GM19324 (cell line): ENCODE measurements around the gene MAT1A.
"Not testable (repeated sequence)": the region's sequence is repeated elsewhere in the genome, so short reads cannot be mapped to it uniquely, and the experiment has no call there.

Source experiments
- ATAC-seq: cut with Tn5 transposase; IDR thresholded peaks from one replicate; pipeline ENCODE4 v1.9.1; 2021; ENCODE audit warnings: mild to moderate bottlenecking, moderate library complexity; ENCODE audit not compliant: unreplicated experiment, low FRiP score

The MAT1A gene

DNA sequence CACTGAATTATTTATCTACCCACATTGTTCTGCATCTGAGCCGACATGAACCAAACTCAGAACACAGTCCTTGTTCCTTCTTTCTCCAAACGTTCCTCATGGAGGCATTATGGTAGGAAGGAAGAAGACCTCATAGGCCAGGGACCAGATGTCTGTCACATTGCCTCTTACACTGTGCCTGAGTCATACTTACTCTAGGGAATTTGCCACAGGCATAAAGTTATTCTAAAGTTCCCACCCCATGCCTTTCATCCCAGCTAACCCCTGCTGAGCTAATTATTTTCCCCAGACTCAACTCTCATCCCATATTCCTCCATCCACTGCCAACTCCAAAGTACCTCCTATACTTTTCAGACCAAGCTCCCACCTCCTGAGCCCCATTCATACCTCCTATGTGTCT is 21.2 kb downstream of the MAT1A start:
- ATAC-seq: no peak

DNA sequence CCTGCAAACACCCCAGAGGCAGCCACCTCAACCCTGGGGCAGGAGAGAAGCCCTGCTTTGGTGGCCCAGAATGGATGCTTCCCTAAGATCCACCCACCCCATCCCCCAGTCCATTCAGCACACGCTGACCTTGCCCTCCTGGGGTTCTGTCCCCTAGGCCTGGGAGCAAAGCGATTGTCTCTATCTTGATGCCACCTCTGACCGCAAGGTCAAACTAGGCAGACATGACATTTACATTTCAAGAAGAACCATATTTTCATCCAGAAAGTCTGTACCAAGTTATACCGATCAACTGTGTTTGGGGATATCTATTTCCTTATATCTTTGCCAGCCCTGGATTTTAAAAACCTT is 23.0 kb downstream of the MAT1A start:
- ATAC-seq: no peak

DNA sequence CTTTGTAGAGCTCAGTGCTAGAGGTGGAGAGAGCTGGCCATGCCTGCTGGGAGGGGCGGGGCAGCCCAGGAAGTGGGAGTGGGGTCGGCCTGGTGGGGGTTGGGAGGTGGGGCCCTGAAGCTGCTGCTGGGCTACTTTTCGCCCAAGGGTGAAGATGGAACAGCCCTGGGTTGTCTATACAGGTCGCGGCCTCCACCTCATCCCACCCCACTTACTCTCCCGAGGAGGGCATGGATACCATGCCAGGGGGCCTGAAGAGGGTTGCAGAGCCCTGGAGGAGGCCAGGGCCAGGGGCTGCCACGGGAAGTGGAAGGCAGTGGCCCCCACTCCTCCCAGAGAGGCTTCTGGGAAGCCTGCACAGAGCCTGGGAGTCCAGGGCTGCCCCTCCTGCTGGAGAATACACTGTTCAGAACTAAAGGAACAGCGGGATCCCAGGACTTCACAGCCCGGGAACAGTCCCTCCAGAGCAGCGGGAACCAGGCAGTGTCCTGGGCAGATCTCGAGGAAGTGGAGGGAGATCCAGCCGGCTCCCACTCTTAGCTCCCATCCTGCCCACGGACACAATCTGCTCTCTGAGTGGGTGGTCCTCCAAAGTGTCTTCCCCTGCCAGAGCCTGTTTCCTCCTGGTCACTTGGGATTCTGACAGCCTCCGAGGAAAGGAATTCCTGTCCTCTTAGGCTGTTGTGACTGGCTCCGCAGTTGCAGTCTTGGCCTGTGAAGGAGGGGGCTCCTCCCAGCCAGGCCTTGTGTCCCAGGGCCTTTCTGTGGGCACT is 23.5 kb downstream of the MAT1A start:
- no peak for ATAC-seq

DNA sequence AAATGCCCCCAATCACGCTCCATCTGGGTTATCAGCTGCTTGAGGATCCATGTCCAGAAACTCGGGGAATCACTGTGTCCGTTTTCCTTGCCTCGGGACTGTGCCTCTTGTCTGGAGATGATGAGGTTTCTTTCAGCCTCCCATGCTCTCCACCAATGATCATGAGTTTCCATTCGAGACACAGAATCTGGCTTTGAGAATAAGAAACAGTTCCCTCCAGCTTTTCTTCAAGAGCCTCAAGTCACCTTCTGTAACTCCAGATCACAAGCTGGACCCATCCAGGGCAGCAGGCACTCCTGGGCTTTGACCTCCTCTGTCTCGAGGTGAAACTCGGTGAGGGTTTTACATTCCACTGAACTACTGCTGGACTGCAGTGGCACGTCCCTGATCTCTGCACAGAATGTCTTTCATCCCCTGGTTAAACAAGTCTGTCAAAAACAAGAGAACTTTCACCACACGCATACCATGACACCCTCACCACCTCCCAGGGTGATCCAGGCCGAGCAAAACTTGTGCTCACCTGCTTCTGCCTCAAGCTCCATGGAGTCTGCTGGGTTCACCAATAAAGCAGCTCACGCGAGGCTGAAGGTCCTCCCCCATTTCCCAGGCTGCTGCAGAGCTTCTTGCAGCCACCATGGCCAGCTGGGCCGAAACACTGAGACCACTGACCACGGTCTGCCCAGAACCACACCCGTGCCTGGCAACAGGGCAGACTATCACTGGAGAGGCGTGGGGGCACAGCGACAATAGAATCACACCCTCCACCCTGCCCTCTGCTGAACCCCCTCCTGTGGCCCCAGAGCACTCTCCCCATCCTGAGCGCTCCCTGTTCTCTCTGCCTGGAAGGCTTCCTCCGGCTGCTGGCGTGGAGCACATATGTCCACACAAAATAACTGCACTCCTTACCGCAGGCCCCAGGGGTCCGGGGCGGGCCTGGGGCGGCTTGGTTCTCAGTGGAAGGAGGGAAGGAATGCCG is 25.1 kb downstream of the MAT1A start:
- no peak for ATAC-seq

DNA sequence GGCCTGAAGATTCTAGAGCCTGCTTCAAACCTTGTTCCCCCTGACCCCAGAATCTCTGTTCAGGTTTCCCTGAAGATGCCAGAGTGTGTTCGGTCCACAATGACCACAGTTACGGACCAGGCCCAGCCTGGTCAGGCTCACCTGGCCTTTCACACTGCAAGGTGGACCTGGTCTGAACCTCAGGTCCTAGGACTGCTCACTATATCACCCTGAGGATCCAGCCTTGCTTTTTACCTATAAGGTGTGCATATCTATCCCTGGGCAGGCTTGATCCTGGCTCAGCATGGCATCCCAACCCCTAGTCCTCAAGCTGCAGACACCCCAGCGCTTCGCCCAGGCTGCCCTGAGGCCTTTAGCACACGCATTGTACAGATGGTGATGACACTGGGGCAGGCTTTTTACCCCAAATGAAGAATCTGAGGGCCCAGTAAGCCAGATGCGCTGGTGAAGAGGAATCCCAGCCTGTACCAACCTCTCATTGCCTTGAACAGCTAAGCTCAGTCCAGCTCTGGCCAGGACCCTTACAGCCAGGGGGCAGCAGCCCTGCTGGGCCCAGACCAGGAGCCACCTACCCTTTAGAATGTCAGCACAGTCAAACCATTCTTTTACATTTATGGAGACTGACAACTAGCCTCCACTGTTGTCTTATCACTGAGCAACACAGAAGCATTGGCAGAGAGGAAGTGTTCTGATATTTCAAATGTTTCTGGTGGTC is 28.0 kb downstream of the MAT1A start:
- ATAC-seq: no peak

DNA sequence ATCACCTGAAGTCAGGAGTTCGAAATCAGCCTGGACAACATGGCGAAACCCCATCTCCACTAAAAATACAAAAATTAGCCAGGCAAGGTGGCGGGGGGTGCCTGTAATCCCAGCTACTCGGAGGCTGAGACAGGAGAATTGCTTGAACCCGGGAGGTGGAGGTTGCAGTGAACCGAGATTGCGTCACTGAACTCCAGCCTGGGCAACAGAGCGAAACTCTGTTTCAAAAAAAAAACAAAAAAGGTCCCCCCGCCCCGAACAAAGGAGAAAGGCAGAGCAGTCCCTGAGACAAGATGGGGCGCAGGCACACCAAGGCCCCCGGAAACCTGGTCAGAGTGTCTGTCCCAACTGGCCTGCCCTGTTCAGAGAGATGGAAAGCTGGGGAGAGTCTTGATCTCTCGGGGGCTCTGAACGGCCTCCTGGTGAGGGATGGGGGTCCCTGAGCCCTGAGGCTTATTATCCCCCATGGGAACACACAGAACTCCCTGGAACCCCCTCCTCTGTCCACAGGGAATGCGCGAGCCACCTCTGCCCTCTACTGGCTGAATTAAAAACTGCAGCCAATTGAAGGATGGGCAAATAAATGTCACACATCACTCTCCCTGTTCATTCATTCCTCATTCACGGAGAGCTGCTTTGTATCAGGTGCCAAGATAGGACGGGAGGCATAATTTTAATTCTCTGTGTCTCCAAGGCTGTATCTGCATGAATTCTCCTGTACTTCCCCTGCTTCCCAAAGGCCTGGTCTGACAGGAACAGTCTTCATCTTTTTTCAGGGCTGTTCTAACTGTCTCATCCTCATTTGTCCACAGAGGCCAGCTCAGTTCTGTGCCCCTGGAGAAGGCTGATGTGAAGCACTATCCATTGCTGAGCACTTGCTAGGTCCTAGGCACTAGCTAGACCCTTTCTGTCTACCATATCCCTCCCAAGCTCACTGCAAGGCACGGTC is 28.9 kb downstream of the MAT1A start:
- no peak for ATAC-seq

DNA sequence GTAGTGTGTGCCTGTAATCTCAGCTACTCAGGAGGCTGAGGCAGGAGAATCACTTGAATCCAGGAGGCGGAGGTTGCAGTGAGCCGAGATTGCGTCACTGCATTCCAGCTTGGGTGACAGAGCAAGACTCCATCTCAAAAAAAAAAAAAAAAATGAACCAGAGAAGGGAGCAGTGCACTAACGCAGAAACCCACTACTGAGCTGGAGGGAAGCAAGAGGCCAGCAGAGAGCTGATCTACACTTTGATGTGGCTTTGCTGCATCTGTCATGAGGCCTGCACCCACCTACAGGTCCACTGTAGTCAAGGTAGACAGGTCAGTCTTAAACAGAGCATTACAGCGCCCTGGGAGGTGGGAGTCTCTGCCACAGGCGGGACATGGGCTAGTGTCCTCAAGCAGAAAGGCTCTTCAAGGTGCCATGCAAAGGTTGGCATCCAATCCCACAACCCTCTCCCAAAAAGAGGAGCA is 30.0 kb downstream of the MAT1A start:
- ATAC-seq: no peak

DNA sequence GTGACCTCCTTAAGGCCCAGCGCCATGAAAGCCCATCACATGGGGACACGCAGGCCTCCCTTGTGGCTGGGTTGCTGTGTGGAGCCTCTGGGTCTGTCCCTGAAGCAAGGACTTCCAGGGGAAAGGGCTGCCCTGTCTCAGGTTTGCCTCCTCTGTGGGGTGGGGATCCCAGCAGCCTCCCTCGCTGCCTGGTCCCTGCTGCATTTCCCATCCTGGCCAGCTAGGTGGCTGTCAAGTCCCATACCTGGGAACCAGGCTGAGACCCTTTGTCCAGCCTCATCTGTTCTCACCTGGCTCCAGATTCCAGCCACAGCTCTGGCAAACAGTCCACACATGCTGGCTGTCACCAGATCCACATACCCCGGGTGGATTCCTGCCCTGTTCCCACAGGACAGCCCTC is 32.7 kb downstream of the MAT1A start:
- ATAC-seq: not testable (repeated sequence)

DNA sequence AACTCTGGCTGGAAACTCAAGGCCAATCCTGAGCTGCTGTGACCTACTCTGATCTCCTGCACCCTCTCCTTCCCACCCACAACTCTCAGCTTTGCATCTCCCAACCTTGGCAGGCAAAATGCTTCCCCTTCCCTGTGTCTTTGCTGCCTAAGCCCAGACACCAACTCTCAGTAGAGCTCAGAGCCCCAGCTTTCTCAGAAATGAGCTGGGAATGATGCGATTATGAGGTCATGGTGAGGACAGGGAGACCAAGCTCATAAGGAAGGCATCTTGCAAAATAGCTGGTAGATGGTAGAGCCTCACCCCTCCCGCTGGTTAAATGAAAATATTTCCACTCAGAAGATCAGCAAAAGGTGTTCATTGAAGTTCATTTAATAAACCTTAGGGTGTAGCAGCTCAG is 34.7 kb downstream of the MAT1A start:
- not testable (repeated sequence) for ATAC-seq

DNA sequence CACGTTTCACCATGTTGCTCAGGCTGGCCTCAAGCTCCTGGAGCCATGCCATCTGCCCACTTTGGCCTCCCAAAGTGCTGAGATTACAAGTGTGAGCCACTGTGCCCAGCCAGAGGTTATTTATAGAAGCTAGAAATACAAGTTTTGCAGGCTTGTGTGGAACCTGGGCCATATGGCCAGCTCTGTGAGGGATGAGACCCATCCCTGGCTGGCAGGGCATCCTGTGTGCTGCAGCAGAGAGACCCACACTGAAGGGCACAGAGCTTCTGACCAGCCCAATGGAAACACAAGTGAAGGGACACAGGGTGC is 35.5 kb downstream of the MAT1A start:
- ATAC-seq: peak; percentile 16

DNA sequence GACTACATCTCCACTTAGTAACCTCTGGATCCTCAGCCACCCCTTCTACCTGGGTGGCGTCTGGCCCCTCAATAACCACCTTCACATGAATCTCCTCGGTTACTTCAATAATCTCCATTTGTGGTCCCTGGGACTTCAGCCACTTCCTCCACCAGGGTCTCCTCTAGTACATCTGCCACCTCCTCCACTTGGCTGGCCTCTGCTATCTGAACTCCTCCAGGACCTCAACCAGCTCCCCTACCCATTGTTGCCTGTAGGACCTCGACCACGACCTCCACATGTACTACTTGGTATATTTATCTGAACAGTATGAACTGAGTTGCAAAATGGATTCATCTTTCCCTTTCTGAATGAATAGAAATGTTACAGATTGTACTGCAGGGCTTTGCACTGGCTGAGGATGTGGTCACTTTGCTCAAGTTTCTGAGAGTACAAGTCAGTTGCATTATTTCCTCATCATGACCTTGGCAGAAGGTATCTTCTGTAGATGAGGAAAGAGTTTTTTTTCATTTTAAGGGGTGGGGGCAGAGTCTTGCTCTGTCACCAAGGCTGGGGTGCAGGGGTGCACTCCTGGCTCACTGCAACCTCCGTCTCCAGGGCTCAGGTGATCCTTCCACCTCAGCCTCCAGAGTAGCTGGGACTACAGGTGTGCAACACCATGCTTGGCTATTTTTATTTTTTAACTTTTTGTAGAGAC is 36.0 kb downstream of the MAT1A start:
- peak; percentile 46 for ATAC-seq

DNA sequence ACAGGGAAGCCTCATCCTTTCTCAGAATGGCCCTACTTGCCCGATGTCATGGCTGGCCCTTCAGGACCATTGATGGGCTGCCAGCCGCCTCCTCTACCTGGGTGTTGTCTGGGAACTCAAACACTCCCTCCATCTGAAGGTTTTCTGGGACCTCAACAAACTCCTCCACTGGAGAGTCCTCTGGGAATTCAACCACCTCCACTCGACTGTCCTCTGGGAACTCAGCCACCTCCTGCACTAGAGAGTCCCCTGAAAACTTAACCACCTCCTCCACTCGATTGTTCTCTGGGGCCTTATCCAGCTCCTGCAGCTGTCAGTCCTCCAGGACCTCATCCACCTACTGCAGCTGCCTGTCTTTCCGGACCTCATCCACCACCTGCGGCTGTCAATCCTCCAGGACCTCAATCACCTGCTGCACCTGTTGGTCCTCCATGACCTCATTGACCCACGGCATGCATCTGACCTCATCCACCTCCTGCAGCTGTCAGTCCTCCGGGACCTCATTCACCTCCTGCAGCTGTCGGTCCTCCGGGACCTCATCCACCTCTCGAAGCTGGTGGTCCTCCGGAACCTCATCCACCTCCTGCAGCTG is 37.1 kb downstream of the MAT1A start:
- ATAC-seq: no peak

DNA sequence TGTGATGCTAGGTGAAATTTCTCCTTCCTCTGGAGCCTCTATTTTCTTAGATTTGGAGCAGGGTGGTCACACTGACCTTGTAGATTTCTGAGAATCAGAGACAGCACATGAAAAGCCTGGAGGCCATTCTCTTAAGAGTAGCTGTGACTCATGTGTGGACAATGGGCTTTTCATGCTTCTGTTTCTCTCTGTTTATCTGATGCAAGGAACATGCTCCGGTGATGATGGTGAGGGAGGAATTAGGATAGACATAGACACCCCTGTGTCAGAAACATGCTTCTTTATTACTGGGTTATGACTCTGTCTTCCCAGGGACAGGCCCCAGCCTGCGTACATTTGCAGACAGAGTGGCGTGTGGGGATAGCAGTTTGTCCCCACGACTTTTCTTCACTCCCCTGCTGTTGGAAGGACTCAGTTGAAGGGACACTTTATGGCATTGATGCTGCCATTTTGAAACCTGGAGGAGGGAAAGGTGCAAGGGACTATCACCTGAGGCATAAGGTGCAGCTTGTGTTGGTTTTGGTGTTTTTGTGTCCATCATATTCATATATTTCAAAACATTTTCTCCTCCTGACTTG is 37.7 kb downstream of the MAT1A start:
- ATAC-seq: not testable (repeated sequence)

DNA sequence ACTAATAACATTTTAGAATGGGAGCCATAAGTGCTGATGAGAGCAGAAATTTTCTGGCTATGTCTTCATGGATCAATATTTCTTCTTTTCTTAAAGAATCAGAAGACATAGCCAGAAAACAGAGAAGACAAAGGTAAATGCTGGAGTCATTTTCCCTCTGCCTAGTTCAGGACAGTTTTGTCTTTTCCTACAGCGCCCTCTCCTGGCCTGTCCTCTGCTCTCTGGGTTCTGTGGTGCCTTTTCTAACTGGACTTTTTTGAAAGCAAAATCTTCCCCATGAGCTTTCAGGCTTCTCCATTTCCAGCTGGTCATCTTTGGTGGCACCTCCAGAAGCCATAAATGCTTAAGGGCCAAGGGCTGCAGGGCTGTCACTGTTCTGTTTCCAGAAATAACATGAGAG is 39.1 kb downstream of the MAT1A start:
- ATAC-seq: not testable (repeated sequence)

DNA sequence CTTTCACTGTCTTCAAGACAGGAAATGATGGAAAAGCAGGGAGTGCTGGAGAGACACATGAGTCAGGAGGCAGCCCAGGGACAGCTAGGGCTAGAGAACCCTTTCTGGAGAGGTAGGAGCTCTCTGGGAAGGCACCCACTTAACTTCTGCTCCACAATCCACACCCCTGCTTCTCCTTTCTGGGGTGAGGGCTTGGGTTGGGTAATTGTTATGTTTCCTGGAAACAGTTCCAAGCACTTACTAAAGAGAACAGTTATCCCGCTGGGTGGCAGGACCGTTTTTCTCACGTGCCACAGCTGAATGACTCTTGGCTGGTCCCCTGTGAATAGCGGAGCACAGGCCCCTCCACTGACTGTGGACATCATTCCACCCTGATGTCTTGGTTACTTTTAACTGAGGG is 39.6 kb downstream of the MAT1A start:
- not testable (repeated sequence) for ATAC-seq

DNA sequence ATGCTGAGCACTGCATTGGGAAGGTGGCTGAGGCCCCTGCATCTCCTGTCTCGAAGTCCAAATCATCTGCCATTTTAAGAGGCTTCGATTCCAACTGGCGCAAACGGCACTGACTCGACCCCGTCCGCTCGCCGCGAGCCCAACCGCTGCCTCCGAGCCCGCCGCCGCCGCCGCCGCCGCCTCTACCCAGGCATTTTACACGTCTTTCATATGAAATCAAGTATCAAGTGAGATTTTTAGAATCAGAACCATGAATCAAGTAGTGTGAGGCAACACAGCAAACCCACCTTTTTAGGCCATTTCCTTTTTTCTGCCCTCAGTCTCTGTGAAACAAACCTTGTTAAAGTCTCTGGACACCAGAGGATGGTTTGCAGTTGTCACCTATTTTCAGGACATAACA is 41.8 kb downstream of the MAT1A start:
- ATAC-seq: not testable (repeated sequence)

DNA sequence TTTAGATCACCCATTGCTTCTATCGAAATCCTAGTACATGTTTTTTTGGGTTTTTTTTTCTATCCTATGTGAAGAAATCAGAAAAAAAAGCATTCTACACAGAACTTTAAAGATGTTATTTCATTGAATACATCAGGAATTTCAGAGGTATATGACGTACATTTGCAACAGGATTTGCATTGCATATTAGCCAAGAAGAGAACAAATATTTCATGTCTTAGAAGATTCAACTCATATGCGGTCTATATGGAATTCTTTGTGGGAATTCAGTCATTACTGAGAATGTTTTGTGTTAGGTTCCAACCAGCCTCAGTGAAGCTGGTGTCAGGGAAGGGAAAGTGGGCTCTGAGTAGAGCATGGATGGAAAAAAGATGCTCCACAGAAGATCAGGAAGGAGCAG is 45.1 kb downstream of the MAT1A start:
- not testable (repeated sequence) for ATAC-seq

DNA sequence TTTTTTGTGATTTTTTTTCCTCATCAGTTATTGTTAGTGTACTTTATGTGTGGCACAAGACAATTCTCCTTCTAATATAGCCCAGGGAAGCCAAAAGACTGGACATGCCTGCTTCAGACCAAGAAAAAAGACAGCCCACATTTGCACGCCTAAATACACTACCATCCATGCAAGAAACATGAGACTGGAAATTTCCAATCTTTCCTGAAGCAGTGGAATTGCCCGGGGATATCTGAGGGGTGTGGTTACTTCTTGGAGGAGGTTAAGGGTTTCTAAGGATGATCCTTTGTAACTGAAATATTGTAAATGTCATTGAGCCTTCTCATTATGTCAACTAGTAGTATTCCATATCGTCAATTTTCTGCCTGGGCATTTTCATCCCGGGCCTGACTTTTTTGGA is 47.1 kb downstream of the MAT1A start:
- not testable (repeated sequence) for ATAC-seq

DNA sequence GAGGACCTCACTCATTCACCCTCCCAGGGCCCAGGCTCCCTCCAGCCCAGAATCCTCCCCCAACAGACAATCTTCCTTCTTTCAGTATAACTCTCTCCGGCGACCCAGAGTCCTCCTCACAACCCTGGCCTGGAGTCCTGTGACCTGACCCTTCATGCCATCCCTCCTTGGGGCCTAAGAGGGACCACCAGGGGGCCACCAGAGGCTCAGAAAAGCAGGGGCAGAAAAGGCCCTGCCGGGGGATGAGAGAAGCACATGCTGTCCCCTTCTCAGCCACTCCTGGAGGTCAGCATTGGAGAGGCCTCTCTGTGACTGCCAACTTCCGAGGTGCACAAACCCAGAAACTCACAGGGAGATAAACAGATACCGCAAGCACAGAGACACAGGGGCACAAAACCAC is 53.0 kb downstream of the MAT1A start:
- not testable (repeated sequence) for ATAC-seq
